ENCODE results near the gene PALM. TPM values are rescaled to one million over a fixed set of nuclear protein-coding genes. Genes with fewer than 3 reads are reported as not detected.

Gene PALM
- total RNA-seq, 2 experiments from 2014 or later: not detected

- Mint-ChIP-seq H3K4me3 (no peak within 1 kb of the TSS), H3K9me3 (peaks cover 2% of the 10 kb centered on the region), H3K36me3 (ENCODE audit: low read depth) (no peaks in the 10 kb centered on the region), H3K27me3 (no peaks in the 10 kb centered on the region), H3K27ac (no peak within 1 kb of the TSS), H3K4me1 (no peaks in the 10 kb centered on the region)
- no peak for DNase-seq
- ChIA-PET CTCF (no interaction called here), POLR2A (no interaction called here)
Observed at GRCh38 chr19:750640-751423, 42.1 kb downstream of the PALM start, which contains the start of gene MISP. MISP (plus strand) TSS chr19:751112; CDS start chr19:756947, 5,835 bp downstream.

- H3K4me1 Mint-ChIP-seq: no peaks in the 10 kb centered on the region
- ChIA-PET POLR2A (no interaction called here), CTCF (no interaction called here)
- no peak overlapping the region for H3K4me3 Mint-ChIP-seq
- H3K9me3 Mint-ChIP-seq: no peaks in the 10 kb centered on the region
- H3K36me3 Mint-ChIP-seq (ENCODE audit: low read depth): no peaks in the 10 kb centered on the region
- no peak for DNase-seq
- H3K27me3 Mint-ChIP-seq: no peaks in the 10 kb centered on the region
- no peak overlapping the region for H3K27ac Mint-ChIP-seq
Observed at GRCh38 chr19:751501-752341, 43.0 kb downstream of the PALM start.

- Mint-ChIP-seq H3K36me3 (ENCODE audit: low read depth) (no peaks in the 10 kb centered on the region), H3K4me1 (no peaks in the 10 kb centered on the region), H3K27me3 (no peaks in the 10 kb centered on the region), H3K4me3 (no peak overlapping the region), H3K9me3 (no peaks in the 10 kb centered on the region), H3K27ac (no peak overlapping the region)
- CTCF ChIA-PET: no interaction called here
- POLR2A ChIA-PET: no interaction called here
- DNase-seq: no peak
Observed at GRCh38 chr19:752652-753517, 44.1 kb downstream of the PALM start.

- POLR2A ChIA-PET: no interaction called here
- Mint-ChIP-seq H3K27me3 (no peaks in the 10 kb centered on the region), H3K4me1 (no peaks in the 10 kb centered on the region), H3K4me3 (no peak overlapping the region), H3K9me3 (peaks cover 3% of the 10 kb centered on the region), H3K27ac (no peak overlapping the region), H3K36me3 (ENCODE audit: low read depth) (peaks cover under 1% of the 10 kb centered on the region)
- CTCF ChIA-PET: no interaction called here
- no peak for DNase-seq
Observed at GRCh38 chr19:754530-754929, 45.8 kb downstream of the PALM start.

GRCh38 chr19:755063-755462 is 46.3 kb downstream of the PALM start:
- CTCF ChIA-PET: no interaction called here
- peaks cover 2% of the 10 kb centered on the region for H3K36me3 Mint-ChIP-seq (ENCODE audit: low read depth)
- peaks cover 6% of the 10 kb centered on the region for H3K9me3 Mint-ChIP-seq
- no peaks in the 10 kb centered on the region for H3K4me1 Mint-ChIP-seq
- H3K27ac Mint-ChIP-seq: no peak overlapping the region
- POLR2A ChIA-PET: no interaction called here
- H3K27me3 Mint-ChIP-seq: no peaks in the 10 kb centered on the region
- no peak overlapping the region for H3K4me3 Mint-ChIP-seq
- DNase-seq: no peak

- no peak for DNase-seq
- peaks cover 2% of the 10 kb centered on the region for H3K36me3 Mint-ChIP-seq (ENCODE audit: low read depth)
- CTCF ChIA-PET: no interaction called here
Observed at GRCh38 chr19:756236-756635, 47.5 kb downstream of the PALM start.

GRCh38 chr19:756821-757688 is 48.3 kb downstream of the PALM start:
- no peak overlapping the region for H3K4me3 Mint-ChIP-seq
- CTCF ChIA-PET: no interaction called here
- POLR2A ChIA-PET: no interaction called here
- peaks cover 2% of the 10 kb centered on the region for H3K36me3 Mint-ChIP-seq (ENCODE audit: low read depth)
- H3K9me3 Mint-ChIP-seq: peaks cover 6% of the 10 kb centered on the region
- peaks cover 1% of the 10 kb centered on the region for H3K27me3 Mint-ChIP-seq
- no peaks in the 10 kb centered on the region for H3K4me1 Mint-ChIP-seq
- H3K27ac Mint-ChIP-seq: no peak overlapping the region
- DNase-seq: no peak

More at GRCh38 chr19:756236-756635, 47.5 kb downstream of the PALM start:
- POLR2A ChIA-PET: no interaction called here
- Mint-ChIP-seq H3K9me3 (peaks cover 6% of the 10 kb centered on the region), H3K4me1 (no peaks in the 10 kb centered on the region), H3K27me3 (no peaks in the 10 kb centered on the region), H3K4me3 (no peak overlapping the region), H3K27ac (no peak overlapping the region)

- Mint-ChIP-seq H3K36me3 (ENCODE audit: low read depth) (peaks cover 2% of the 10 kb centered on the region), H3K27me3 (peaks cover 1% of the 10 kb centered on the region), H3K4me3 (no peak overlapping the region), H3K9me3 (peaks cover 6% of the 10 kb centered on the region), H3K27ac (no peak overlapping the region), H3K4me1 (no peaks in the 10 kb centered on the region)
- no peak for DNase-seq
- CTCF ChIA-PET: no interaction called here
- POLR2A ChIA-PET: no interaction called here
Observed at GRCh38 chr19:757811-758668, 49.3 kb downstream of the PALM start.

GRCh38 chr19:763181-763580 is 54.4 kb downstream of the PALM start:
- H3K4me1 Mint-ChIP-seq: no peaks in the 10 kb centered on the region
- H3K27ac Mint-ChIP-seq: no peak overlapping the region
- CTCF ChIA-PET: no interaction called here

GRCh38 chr19:763869-764268 is 55.1 kb downstream of the PALM start:
- Mint-ChIP-seq H3K27me3 (peaks cover 1% of the 10 kb centered on the region), H3K4me3 (no peak overlapping the region), H3K27ac (no peak overlapping the region), H3K9me3 (peaks cover 4% of the 10 kb centered on the region), H3K36me3 (ENCODE audit: low read depth) (peaks cover 2% of the 10 kb centered on the region), H3K4me1 (no peaks in the 10 kb centered on the region)
- CTCF ChIA-PET: no interaction called here
- POLR2A ChIA-PET: no interaction called here
- DNase-seq: no peak

More at GRCh38 chr19:763181-763580, 54.4 kb downstream of the PALM start:
- no peak overlapping the region for H3K4me3 Mint-ChIP-seq
- no peak for DNase-seq
- H3K36me3 Mint-ChIP-seq (ENCODE audit: low read depth): peaks cover 2% of the 10 kb centered on the region
- H3K9me3 Mint-ChIP-seq: peaks cover 6% of the 10 kb centered on the region
- POLR2A ChIA-PET: no interaction called here
- peaks cover 1% of the 10 kb centered on the region for H3K27me3 Mint-ChIP-seq

- POLR2A ChIA-PET: no interaction called here
- H3K4me1 Mint-ChIP-seq: no peaks in the 10 kb centered on the region
- DNase-seq: no peak
- H3K9me3 Mint-ChIP-seq: peaks cover 4% of the 10 kb centered on the region
- H3K27ac Mint-ChIP-seq: no peak overlapping the region
- H3K4me3 Mint-ChIP-seq: no peak overlapping the region
- H3K27me3 Mint-ChIP-seq: peaks cover 1% of the 10 kb centered on the region
- CTCF ChIA-PET: no interaction called here
- H3K36me3 Mint-ChIP-seq (ENCODE audit: low read depth): peaks cover 2% of the 10 kb centered on the region
Observed at GRCh38 chr19:764301-764700, 55.6 kb downstream of the PALM start.

All from activated CD4-positive, alpha-beta memory T cell treated with anti-CD3 and anti-CD28 coated beads, Interleukin-2, amount 10 ng/mL, durations not matched to agents 7 days and 5 days (primary cell).